ENCODE data around the gene TOR1A. TPM values are rescaled to one million over a fixed set of nuclear protein-coding genes. Genes with fewer than 3 reads are reported as not detected.
A peak's percentile ranks its signal among the peaks of the same experiment; 100 is the strongest.

The TOR1A gene
- 10 to 100 TPM; 18.1 to 31.9 (median 24.9) TPM for total RNA-seq

DNA sequence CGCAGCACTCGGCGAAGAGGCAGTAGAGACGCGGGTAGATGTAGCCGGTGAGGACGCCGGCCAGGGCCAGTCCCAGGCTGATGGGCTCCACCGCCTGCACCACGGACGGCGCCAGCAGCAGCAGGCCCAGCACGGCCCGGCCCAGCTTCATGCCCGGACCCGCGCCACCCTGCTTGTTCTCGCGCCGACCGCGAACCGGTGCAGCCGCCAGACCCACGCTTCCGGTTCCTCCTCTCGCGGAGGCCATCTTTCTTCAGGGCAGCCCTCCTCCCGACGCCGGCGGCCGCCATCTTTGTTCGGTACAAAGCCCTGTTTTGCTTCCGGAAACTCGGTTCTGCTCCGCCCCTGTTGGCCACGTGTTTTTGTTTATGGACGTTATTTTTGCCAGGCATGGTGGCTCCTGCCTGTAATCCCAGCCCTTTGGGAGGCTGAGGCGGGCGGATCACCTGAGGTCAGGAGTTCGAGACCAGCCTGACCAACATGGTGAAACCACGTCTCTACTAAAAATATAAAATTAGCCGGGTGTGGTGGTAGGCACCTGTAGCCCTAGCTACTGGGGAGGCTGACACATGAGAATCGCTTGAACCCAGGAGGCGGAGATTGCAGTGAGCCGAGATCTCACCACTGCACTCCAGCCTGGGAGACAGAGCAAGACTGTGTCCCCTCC lies at the start of gene TOR1A:
Gene TOR1A, minus strand, starts transcription at position 202 of the 667 bp plus-strand sequence. Its CDS starts 51 bp downstream, at position 151.
- Histone ChIP-seq H3K9me3 (no peaks in the 10 kb centered on the region), H3K27me3 (no peaks in the 10 kb centered on the region), H3K36me3 (peaks cover 0 to 46% of the 10 kb centered on the region in 2 donors), H3K27ac (peak within 1 kb of the TSS; percentile 68 to 86 (median 78)), H3K4me3 (peak within 1 kb of the TSS; percentile 75 to 88 (median 78)), H3K4me1 (peaks cover 0 to 8% of the 10 kb centered on the region in 2 donors)
- ATAC-seq (peak; percentile 99), DNase-seq (peak; percentile 95 to 96)
- intact Hi-C loops (cut with DNase I; ENCODE audit: low total_unique reads) (loop anchor here (1.0 kb wide), 2 partner anchors 11 to 21 kb away; partner anchors contain the start of genes C9orf78, TOR1B and USP20), in situ Hi-C loops (cut with MboI; ENCODE audit: low sequenced_read_pairs in 4 of 4) (no loop called here)
- peak in 1 of 2 donors; percentile 25 for TF ChIP-seq POLR2A (IDR thresholded peaks at IDR 0.05)
- no peak for TF ChIP-seq CTCF (IDR thresholded peaks at IDR 0.05 in 4 of 5, conservative IDR thresholded peaks at IDR 0.05 in 1 of 5)

DNA sequence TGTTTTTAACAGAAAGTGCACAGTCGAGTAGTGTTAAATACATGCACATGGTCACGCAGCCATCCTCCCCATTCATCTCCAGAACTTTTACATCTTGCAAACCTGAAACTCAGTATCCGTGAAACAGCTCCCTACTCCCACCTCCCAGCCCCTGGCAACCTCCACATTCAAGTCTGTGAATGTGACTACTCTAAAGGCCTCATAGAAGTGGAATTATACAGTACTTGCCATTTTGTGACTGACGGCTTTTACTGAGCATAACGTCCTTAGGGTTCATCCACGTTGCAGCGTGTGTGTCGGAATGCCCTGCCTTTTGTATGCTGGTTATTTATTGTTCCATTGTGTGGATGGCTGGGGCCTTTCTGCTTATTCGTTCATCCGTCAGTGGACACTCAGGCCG lies 47.1 kb upstream of the TOR1A start:
- Histone ChIP-seq H3K27ac (no peak overlapping the region), H3K36me3 (peaks cover 0 to 39% of the 10 kb centered on the region in 2 donors), H3K4me1 (no peaks in the 10 kb centered on the region), H3K27me3 (no peaks in the 10 kb centered on the region), H3K4me3 (no peak overlapping the region), H3K9me3 (no peaks in the 10 kb centered on the region)
- TF ChIP-seq CTCF (IDR thresholded peaks at IDR 0.05 in 4 of 5, conservative IDR thresholded peaks at IDR 0.05 in 1 of 5) (no peak), POLR2A (IDR thresholded peaks at IDR 0.05) (no peak)
- no peak for ATAC-seq
- no peak for DNase-seq
- intact Hi-C loops (cut with DNase I; ENCODE audit: low total_unique reads) (no loop called here), in situ Hi-C loops (cut with MboI; ENCODE audit: low sequenced_read_pairs in 4 of 4) (no loop called here)

DNA sequence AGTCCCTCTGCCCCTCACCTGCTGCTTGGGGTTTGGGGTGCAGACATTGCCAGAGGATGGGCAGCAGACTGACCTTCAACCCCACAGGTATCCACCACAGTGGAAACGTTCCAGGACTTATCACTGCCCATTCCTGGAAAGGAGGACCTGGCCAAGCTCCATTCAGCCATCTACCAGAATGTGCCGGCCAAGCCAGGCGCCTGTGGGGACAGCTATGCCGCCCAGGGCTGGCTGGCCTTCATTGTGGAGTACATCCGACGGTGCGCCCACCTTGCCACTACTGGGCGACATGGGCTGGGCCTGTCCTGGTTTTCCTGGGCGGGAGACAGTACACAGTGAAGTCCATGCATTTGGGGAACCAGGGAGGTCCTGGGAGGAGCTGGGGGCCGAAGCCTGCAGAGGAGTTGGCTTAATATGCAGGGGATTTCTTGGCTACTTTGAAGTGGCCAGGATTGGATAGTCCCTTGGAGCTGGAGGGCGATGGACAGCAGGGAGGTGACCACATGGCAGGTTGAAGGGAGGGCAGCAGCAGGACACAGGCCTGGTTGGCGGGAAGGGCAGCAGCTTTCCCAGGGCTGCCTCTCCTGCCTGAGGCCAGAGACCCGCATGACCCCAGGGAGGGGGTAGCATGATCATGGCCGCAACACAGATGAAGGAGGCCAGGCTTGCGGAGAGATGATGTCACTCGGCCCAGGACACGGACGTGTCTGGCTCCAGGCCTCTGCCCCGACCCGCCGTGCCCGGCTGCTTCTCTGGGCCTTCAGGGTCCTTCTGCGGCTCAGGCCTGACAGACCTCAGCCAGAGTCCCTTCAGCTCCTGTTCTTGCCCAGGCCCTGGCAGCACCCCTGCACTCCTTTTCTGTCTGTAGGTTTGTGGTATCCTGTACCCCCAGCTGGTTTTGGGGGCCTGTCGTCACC lies 45.9 kb upstream of the TOR1A start:
- Histone ChIP-seq H3K4me1 (no peaks in the 10 kb centered on the region), H3K36me3 (peaks cover 0 to 34% of the 10 kb centered on the region in 2 donors), H3K27me3 (no peaks in the 10 kb centered on the region), H3K4me3 (no peak overlapping the region), H3K9me3 (no peaks in the 10 kb centered on the region), H3K27ac (no peak overlapping the region)
- DNase-seq (no peak), ATAC-seq (no peak)
- no peak for TF ChIP-seq POLR2A (IDR thresholded peaks at IDR 0.05)
- intact Hi-C loops (cut with DNase I; ENCODE audit: low total_unique reads) = no loop called here
- in situ Hi-C loops (cut with MboI; ENCODE audit: low sequenced_read_pairs in 4 of 4) = no loop called here

- TF ChIP-seq CTCF (IDR thresholded peaks at IDR 0.05 in 4 of 5, conservative IDR thresholded peaks at IDR 0.05 in 1 of 5) (no peak), POLR2A (IDR thresholded peaks at IDR 0.05) (no peak)
- Histone ChIP-seq H3K27ac (no peak overlapping the region), H3K4me3 (no peak overlapping the region), H3K4me1 (no peaks in the 10 kb centered on the region), H3K36me3 (peaks cover 0 to 27% of the 10 kb centered on the region in 2 donors), H3K9me3 (no peaks in the 10 kb centered on the region), H3K27me3 (no peaks in the 10 kb centered on the region)
- ATAC-seq = no peak
- in situ Hi-C loops (cut with MboI; ENCODE audit: low sequenced_read_pairs in 4 of 4) (no loop called here), intact Hi-C loops (cut with DNase I; ENCODE audit: low total_unique reads) (no loop called here)
- no peak for DNase-seq
These were observed 45.0 kb upstream of the TOR1A start for GRCh38 chr9:129868872-129869486.

Data from gastrocnemius medialis (tissue), 4 donors.